Panc1 (cell line): ENCODE data around the gene RPS27L. TPM values are rescaled to one million over a fixed set of nuclear protein-coding genes. Genes with fewer than 3 reads are reported as not detected.

ENCODE experiments used
- ATAC-seq: fragments of 200-7000 bp; cut with Tn5 transposase; 2 replicates; pipeline ENCODE4 v1.9.1; 2020; ENCODE audit warnings: mild to moderate bottlenecking, moderate library complexity
- BruUV-seq: library from RNA; stranded (reverse); fragments of 400-500 nt; replicated peaks from 2 replicates; lab custom pipeline; 2021; lab: Mats Ljungman, UMichigan
- CTCF ChIA-PET: fragments of 300-600 bp; sonication (Branson Sonifier 250); formaldehyde crosslinking; loops from one replicate; lab custom pipeline; 2022; ENCODE audit warnings: antibody characterized with exemption; lab: Charles Lee
- POLR2A ChIA-PET: fragments of 300-600 bp; sonication (Branson Sonifier 250); formaldehyde crosslinking; loops from one replicate; lab custom pipeline; 2022; ENCODE audit warnings: antibody characterized with exemption; lab: Charles Lee
- DNase-seq: peaks from one replicate; pipeline ENCODE4 v3.0.0-alpha.2; 2010; ENCODE audit warnings: low read depth, low spot score
- H3K27ac ChIP-seq: 2 replicates; pipeline ENCODE4 v1.5.1; 2011; ENCODE audit warnings: mild to moderate bottlenecking, low read length, inconsistent platforms
- H3K27me3 ChIP-seq: fragments of 200-500 bp; sonication (Bioruptor generic); 2 replicates; pipeline ENCODE4 v1.6.0; 2014; ENCODE audit warnings: low read length, inconsistent platforms; ENCODE audit not compliant: control insufficient read depth, insufficient read depth
- H3K36me3 ChIP-seq: fragments of 200-500 bp; sonication (Bioruptor generic); 2 replicates; pipeline ENCODE4 v1.5.1; 2014; ENCODE audit warnings: inconsistent platforms, mild to moderate bottlenecking, low read length, moderate library complexity; ENCODE audit not compliant: control insufficient read depth, insufficient read depth
- H3K4me1 ChIP-seq: 2 replicates; pipeline ENCODE4 v1.5.1; 2011; ENCODE audit warnings: inconsistent platforms, mild to moderate bottlenecking, low read length, moderate library complexity; ENCODE audit not compliant: control insufficient read depth, insufficient read depth
- H3K4me3 ChIP-seq, 2 experiments: 2 replicates each; pipeline ENCODE4 v1.5.1; 2011 to 2012; ENCODE audit warnings: low read depth in 2 of 2, low read length in 2 of 2, mild to moderate bottlenecking in 2 of 2, inconsistent platforms in 1 of 2, moderate library complexity in 1 of 2
- H3K9me3 ChIP-seq: fragments of 200-500 bp; sonication (Bioruptor generic); 2 replicates; pipeline ENCODE4 v1.5.1; 2014; ENCODE audit warnings: low read depth, mild to moderate bottlenecking, inconsistent platforms, low read length, moderate library complexity; ENCODE audit not compliant: control insufficient read depth, insufficient read depth
- CTCF ChIP-seq: fragments of 450-650 bp; IDR thresholded peaks from 2 replicates; pipeline ENCODE4 v1.5.1; 2017; ENCODE audit warnings: mild to moderate bottlenecking
- POLR2AphosphoS5 ChIP-seq: IDR thresholded peaks from 2 replicates; pipeline ENCODE4 v1.6.1; 2012; ENCODE audit warnings: mild to moderate bottlenecking, low read depth, low read length, moderate library complexity
- REST ChIP-seq, 2 experiments: IDR thresholded peaks; 2 replicates each; pipeline ENCODE4 v1.6.1; 2011 to 2012; ENCODE audit warnings: low read depth in 2 of 2, control low read depth in 1 of 2, low read length in 1 of 2, mild to moderate bottlenecking in 1 of 2, moderate library complexity in 1 of 2; ENCODE audit not compliant: insufficient read depth in 1 of 2
- SIN3A ChIP-seq: IDR thresholded peaks from 2 replicates; pipeline ENCODE4 v1.6.1; 2012; ENCODE audit warnings: low read depth, mild to moderate bottlenecking, low read length, moderate library complexity, borderline replicate concordance; ENCODE audit not compliant: insufficient read depth
- TCF7L2 ChIP-seq: IDR thresholded peaks from 2 replicates; pipeline ENCODE4 v1.6.1; 2011; ENCODE audit warnings: mild to moderate bottlenecking, low read depth, low read length, inconsistent platforms
- in situ Hi-C: cut with HindIII; loops from 2 replicates; pipeline ENCODE4 v1.10.0; 2016; ENCODE audit warnings: low sequenced_read_pairs, low pct_unique_long_range_greater_than_20kb
- intact Hi-C: fragments of 100-400 bp; cut with micrococcal nuclease; formaldehyde crosslinking; loops from one replicate; pipeline ENCODE4 v1.10.0; 2022; ENCODE audit not compliant: unreplicated experiment
- total RNA-seq: library from RNA; stranded (reverse); gene quantifications from one replicate; pipeline ENCODE4 v1.2.1, GENCODE V29; 2021; ENCODE audit not compliant: unreplicated experiment

The RPS27L gene
- total RNA-seq, 1 experiment from 2014 or later: 61.3 TPM

- Histone ChIP-seq H3K36me3 (no peaks in the 10 kb centered on the region), H3K4me3 (no peak overlapping the region), H3K4me1 (peaks cover 4% of the 10 kb centered on the region; the same call in 1 of the 2 replicates), H3K27ac (peak overlapping the region; percentile 13; the same call in 1 of the 2 replicates), H3K27me3 (no peaks in the 10 kb centered on the region), H3K9me3 (no peaks in the 10 kb centered on the region)
- POLR2A ChIA-PET: interaction anchor here (0.7 kb wide), 1 partner anchor 411 kb away, joined by 5 read pairs; no protein-coding TSS in a partner anchor
- no peak for TF ChIP-seq SIN3A
- TF ChIP-seq POLR2AphosphoS5: no peak
- no peak for TF ChIP-seq CTCF
- no peak for TF ChIP-seq TCF7L2
- TF ChIP-seq REST (IDR thresholded peaks at IDR 0.05; ENCODE audit: insufficient read depth in 1 of 2, low read depth in 2 of 2, low read length in 1 of 2): no peak
- in situ Hi-C loops: no loop called here
- no TSS peak for BruUV-seq
- intact Hi-C loops: no loop called here
- CTCF ChIA-PET: no interaction called here
- no peak for DNase-seq
- no peak for ATAC-seq
These were observed 47.4 kb downstream of the RPS27L start for GRCh38 chr15:63109920-63110319.

- no peaks in the 10 kb centered on the region for H3K36me3 ChIP-seq
- no peak for DNase-seq
- H3K9me3 ChIP-seq: no peaks in the 10 kb centered on the region
- in situ Hi-C loops (no loop called here), intact Hi-C loops (no loop called here)
- H3K27ac ChIP-seq: no peak overlapping the region; the same call in 1 of the 2 replicates
- H3K27me3 ChIP-seq: no peaks in the 10 kb centered on the region
- no peak for ATAC-seq
- H3K4me1 ChIP-seq: peaks cover 4% of the 10 kb centered on the region; the same call in 1 of the 2 replicates
- POLR2A ChIA-PET: interaction anchor here (0.7 kb wide), 1 partner anchor 410 kb away, joined by 5 read pairs; no protein-coding TSS in a partner anchor
- TF ChIP-seq SIN3A (no peak), CTCF (no peak), POLR2AphosphoS5 (no peak), TCF7L2 (no peak), REST (IDR thresholded peaks at IDR 0.05; ENCODE audit: insufficient read depth in 1 of 2, low read depth in 2 of 2, low read length in 1 of 2) (no peak)
- CTCF ChIA-PET: no interaction called here
- BruUV-seq: no TSS peak
- no peak overlapping the region for H3K4me3 ChIP-seq
These were observed 47.8 kb downstream of the RPS27L start for GRCh38 chr15:63109498-63109897.
